D721Med (cell line): ENCODE measurements around the gene GPR139.

Source experiments
- DNase-seq: peaks from one replicate; pipeline ENCODE4 v3.0.0; 2011; ENCODE audit warnings: low spot score; ENCODE audit not compliant: insufficient read length
- FAIRE-seq: peaks from 2 replicates; lab custom pipeline; 2011; peaks lifted over from hg19 to GRCh38; lab: Jason Lieb, UNC
- CTCF ChIP-seq: IDR thresholded peaks from 2 replicates; pipeline ENCODE4 v1.5.1; 2012; ENCODE audit warnings: mild to moderate bottlenecking, control low read depth; ENCODE audit not compliant: insufficient read depth; ENCODE audit errors: missing control alignments

The GPR139 gene

DNA sequence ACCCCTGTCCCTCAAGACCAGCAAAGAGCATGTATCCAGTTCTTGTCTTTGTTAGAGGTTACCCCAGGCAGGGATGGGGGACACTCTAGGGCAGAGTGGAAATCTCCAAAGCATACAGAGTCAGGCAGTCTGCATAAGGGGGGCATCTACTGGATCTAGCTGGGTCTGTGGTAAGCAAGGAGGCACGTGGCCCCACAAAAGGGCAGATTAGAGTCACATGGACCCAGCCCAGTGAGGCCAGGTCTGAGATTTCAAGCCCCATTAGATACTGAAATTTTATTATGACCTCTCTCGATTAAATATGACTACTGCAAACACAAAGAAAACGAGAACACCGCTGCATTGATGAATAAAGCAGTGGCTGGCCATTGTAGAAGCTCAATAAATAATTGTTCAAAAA lies 1.6 kb upstream of the GPR139 start:
- no peak for FAIRE-seq

GRCh38 chr16:20074099-20074991 lies 655 bp upstream of the GPR139 start:
- FAIRE-seq, result no peak
- no peak for DNase-seq
- no peak for TF ChIP-seq CTCF

More for the DNA sequence above, 1.6 kb upstream of the GPR139 start:
- no peak for DNase-seq
- TF ChIP-seq CTCF, result no peak

DNA sequence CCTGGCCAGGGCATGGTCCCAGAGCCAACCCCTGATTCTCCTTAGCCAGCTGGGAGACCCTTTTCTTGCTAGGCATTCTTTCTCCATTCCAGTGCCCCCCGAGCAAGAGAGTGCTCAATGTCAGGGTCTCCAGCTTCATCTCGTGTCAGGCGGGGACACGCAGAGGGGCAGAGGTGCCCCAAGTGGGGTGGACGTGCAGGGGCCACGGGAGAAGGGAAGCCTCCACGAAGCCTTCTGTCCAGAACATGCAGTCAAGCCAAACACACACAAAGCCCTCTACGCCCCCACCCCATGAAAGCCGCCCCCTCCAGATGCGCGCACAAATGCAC lies 852 bp downstream of the GPR139 start:
- no peak for FAIRE-seq
- no peak for DNase-seq
- no peak for TF ChIP-seq CTCF

GRCh38 chr16:20072146-20072873 lies 1.4 kb downstream of the GPR139 start:
- DNase-seq (no peak), FAIRE-seq (no peak)
- TF ChIP-seq CTCF, result no peak

- FAIRE-seq (no peak), DNase-seq (no peak)
- no peak for TF ChIP-seq CTCF
Measured at GRCh38 chr16:20064931-20065330, 8.8 kb downstream of the GPR139 start.

DNA sequence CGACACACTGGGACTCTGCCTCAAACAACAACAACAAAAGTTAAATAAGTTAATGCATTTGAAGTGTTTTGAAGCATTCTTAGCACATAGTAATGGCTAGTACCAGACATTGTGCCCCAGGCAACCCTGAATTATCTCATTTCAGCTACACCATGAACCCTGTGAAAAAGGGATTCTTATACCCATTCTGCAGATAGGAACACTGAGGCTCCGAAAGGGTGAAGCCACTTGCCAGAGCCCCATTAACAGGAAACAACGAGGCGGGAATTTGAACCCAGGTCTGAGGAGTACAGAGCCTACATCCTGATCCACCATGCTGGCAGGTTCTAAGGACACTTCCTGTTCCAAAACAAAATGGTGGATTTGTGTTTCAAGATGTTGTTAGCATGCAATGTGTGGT lies 9.2 kb downstream of the GPR139 start:
- no peak for FAIRE-seq
- TF ChIP-seq CTCF, result no peak
- DNase-seq, result no peak

GRCh38 chr16:20061132-20061531 lies 12.6 kb downstream of the GPR139 start:
- DNase-seq (no peak), FAIRE-seq (no peak)
- no peak for TF ChIP-seq CTCF
